HG02970 (cell line): ENCODE data around the gene KNDC1.
"Not testable (repeated sequence)": the region's sequence is repeated elsewhere in the genome, so short reads cannot be mapped to it uniquely, and the experiment has no call there.

Experiments used
- ATAC-seq: cut with Tn5 transposase; IDR thresholded peaks from one replicate; pipeline ENCODE4 v1.9.1; 2021; ENCODE audit warnings: mild to moderate bottlenecking, moderate library complexity, moderate number of reproducible peaks; ENCODE audit not compliant: unreplicated experiment, low FRiP score

KNDC1 gene

GRCh38 chr10:133174689-133175263 lies 14.8 kb downstream of the KNDC1 start:
- no peak for ATAC-seq

- not testable (repeated sequence) for ATAC-seq
Measured at GRCh38 chr10:133175624-133176023, 15.6 kb downstream of the KNDC1 start.

GRCh38 chr10:133176546-133176945 lies 16.5 kb downstream of the KNDC1 start:
- no peak for ATAC-seq

GRCh38 chr10:133177380-133178157 lies 17.6 kb downstream of the KNDC1 start:
- ATAC-seq: no peak

- no peak for ATAC-seq
Measured at GRCh38 chr10:133178357-133179127, 18.5 kb downstream of the KNDC1 start.

- no peak for ATAC-seq
Measured at GRCh38 chr10:133179128-133179520, 19.1 kb downstream of the KNDC1 start.

GRCh38 chr10:133179651-133180050 lies 19.6 kb downstream of the KNDC1 start:
- ATAC-seq: no peak

- no peak for ATAC-seq
Measured at GRCh38 chr10:133180192-133180964, 20.4 kb downstream of the KNDC1 start.

GRCh38 chr10:133180965-133181639 lies 21.1 kb downstream of the KNDC1 start:
- ATAC-seq: no peak

- no peak for ATAC-seq
Measured at GRCh38 chr10:133182190-133182589, 22.2 kb downstream of the KNDC1 start.

GRCh38 chr10:133182791-133183645 lies 23.0 kb downstream of the KNDC1 start:
- ATAC-seq: no peak

GRCh38 chr10:133183646-133184378 lies 23.8 kb downstream of the KNDC1 start:
- no peak for ATAC-seq

GRCh38 chr10:133184591-133185244 lies 24.7 kb downstream of the KNDC1 start:
- ATAC-seq: no peak

- ATAC-seq: no peak
Measured at GRCh38 chr10:133185421-133185820, 25.4 kb downstream of the KNDC1 start.

- ATAC-seq: no peak
Measured at GRCh38 chr10:133185916-133186315, 25.9 kb downstream of the KNDC1 start.

- no peak for ATAC-seq
Measured at GRCh38 chr10:133186416-133187090, 26.5 kb downstream of the KNDC1 start.

- no peak for ATAC-seq
Measured at GRCh38 chr10:133187091-133187905, 27.3 kb downstream of the KNDC1 start.
